Measurements from ENCODE around the gene SLC5A9.

Gene SLC5A9

DNA sequence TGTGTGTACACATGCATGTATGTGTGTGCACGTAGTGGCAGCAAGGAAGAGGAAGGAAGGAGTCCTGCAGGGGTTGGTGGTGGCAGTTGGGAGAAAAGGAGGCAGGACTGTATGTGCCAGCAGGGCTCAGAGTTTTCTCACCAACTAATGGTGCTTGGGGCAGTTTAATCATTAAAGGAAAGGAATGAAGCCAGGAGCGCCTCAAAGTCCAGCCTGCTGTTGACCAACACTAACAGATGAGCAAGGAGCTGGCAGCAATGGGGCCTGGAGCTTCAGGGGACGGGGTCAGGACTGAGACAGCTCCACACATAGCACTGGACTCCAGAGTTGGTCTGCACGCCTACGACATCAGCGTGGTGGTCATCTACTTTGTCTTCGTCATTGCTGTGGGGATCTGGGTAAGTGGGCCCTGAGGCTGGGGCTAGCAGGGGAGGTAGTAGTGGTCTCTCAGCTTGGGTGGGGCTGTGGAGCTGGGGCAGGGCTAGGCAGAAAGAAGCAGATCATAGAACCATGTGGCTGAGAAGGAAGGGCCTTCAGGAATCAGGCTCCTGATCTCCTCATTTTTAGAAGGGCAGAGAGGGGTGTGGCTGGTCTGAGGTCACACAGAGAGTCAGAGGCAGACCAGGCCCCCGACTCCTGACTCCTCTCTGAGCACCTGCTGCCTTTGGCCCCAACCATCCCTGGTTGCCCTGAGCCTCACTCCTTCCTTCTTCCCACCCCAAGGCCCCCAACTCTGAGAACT is at the start of gene SLC5A9:
TSS of gene SLC5A9 (plus strand) at position 216 of the 742 bp plus-strand sequence. CDS start at position 237, 21 bp downstream.
- in situ Hi-C loops (cut with MboI; ENCODE audit: low sequenced_read_pairs): no loop called here

- in situ Hi-C loops (cut with MboI; ENCODE audit: low sequenced_read_pairs): no loop called here
Observed at GRCh38 chr1:48175116-48175515, 47.4 kb upstream of the SLC5A9 start.

- in situ Hi-C loops (cut with MboI; ENCODE audit: low sequenced_read_pairs): no loop called here
Observed at GRCh38 chr1:48177257-48177656, 45.3 kb upstream of the SLC5A9 start.

DNA sequence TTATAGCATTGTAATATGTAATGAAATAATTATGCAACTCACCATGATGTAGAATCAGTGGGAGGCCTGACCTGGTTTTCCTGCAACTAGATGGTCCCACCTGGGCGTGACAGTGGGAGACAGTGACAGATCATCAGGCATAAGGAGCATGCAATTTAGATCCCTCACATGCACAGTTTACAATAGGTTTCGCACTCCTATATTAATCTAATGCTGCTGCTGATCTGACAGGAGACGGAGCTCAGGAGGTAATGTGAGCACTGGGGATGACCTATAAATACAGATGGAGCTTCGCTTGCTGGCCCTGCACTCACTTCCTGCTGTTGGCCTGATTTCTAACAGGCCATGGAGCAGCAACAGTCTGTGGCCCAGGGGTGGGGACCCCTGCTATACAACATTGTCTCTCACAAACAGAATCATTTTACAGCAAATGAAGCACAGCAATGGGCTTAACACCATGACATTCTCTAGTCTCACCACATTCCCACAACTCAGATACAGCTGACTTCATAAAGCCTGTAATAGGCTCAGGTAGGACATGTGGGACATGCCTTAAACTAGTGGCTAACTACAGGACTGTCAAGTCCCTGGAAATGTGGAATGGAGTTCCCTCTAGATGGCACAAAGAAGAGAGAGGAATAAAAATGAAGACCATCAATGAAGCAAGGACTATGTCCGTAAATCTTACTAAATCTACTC is 40.7 kb upstream of the SLC5A9 start:
- in situ Hi-C loops (cut with MboI; ENCODE audit: low sequenced_read_pairs): no loop called here

GRCh38 chr1:48182439-48182838 is 40.1 kb upstream of the SLC5A9 start:
- in situ Hi-C loops (cut with MboI; ENCODE audit: low sequenced_read_pairs): no loop called here

GRCh38 chr1:48186306-48186839 is 36.1 kb upstream of the SLC5A9 start:
- in situ Hi-C loops (cut with MboI; ENCODE audit: low sequenced_read_pairs): no loop called here

DNA sequence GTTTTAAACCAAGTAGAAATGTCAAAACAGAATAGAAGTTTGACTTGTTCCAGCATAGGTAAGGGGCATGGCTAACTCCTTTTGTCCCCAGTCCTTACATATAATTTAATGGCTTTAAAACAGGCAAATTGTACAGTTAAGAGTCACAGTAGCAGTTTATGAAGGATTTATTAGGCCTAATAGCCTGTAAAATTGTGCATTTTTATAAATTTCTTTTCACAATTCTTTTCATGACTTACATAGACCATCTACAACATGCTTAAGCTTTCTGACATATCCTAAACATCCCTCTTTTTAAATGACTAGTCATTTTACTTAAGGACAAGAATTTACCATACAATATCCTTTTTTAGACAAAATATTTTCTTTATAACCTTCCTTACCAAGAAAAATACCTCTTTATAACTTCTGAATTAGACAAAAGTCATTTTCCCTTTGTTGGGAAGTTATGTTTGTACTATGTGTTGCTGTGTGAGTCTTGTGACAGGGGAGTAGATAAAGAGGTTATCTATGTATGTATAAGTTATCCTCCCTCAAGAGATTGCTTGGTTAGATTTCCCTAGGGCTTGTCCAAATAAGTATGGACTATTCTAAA is 34.5 kb upstream of the SLC5A9 start:
- in situ Hi-C loops (cut with MboI; ENCODE audit: low sequenced_read_pairs): no loop called here

DNA sequence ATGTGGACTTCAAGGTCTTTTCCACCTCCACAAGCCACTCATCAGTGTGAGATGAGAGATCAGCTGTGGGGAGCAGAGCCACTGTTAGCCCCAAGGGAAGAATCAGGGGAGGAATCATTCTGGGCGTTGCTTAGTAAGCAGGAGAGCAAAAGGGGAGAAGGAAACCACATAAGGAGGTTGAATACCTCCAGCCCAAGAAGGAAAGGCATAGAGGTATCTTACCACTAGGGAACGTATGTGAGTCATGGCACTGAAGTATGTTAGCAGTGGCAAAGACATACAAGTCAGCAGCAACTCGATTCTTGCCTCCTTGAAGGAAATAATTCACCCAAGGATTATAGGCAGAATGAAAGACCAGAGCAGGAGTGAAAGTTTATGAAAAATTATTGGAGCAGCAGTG is 31.6 kb upstream of the SLC5A9 start:
- in situ Hi-C loops (cut with MboI; ENCODE audit: low sequenced_read_pairs): no loop called here

- in situ Hi-C loops (cut with MboI; ENCODE audit: low sequenced_read_pairs): no loop called here
Observed at GRCh38 chr1:48194801-48195200, 27.7 kb upstream of the SLC5A9 start.

- in situ Hi-C loops (cut with MboI; ENCODE audit: low sequenced_read_pairs): no loop called here
Observed at GRCh38 chr1:48196237-48196636, 26.3 kb upstream of the SLC5A9 start.

GRCh38 chr1:48198970-48199369 is 23.5 kb upstream of the SLC5A9 start:
- in situ Hi-C loops (cut with MboI; ENCODE audit: low sequenced_read_pairs): no loop called here

DNA sequence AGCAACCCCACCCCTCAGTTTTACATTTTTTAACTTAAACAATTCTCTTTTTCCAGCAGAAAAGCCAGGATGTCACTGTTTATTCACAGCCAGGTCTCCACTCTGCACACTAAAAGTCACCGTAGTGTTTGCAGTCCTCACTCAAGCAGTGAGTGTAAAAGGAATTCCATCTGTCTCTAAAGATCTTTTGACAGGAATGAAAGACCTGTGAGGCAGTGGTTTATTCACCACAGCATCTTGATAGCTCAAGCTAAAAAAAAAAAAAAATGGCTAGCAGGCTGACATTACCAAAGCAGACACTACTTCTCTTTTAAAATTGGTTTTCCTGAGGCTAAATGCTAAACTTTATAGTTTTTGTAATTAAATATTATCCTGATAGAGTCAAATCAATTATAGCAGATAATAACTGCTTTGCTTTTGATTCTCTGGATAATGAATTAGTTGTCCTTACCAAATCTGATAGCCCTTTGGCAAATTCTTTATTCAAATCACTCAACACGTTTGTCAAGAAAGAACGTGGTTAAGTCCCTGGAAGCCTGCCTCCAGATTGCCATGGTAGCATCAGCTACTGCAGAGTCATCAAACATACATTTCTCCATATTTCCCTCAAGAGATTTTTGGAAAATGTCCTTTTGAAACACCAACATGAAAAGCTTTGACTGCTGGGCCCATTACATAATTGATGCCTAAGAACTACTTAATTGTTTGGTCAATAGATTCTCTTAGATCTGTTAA is 22.2 kb upstream of the SLC5A9 start:
- in situ Hi-C loops (cut with MboI; ENCODE audit: low sequenced_read_pairs): no loop called here

- in situ Hi-C loops (cut with MboI; ENCODE audit: low sequenced_read_pairs): no loop called here
Observed at GRCh38 chr1:48202030-48202752, 20.3 kb upstream of the SLC5A9 start.

- in situ Hi-C loops (cut with MboI; ENCODE audit: low sequenced_read_pairs): no loop called here
Observed at GRCh38 chr1:48203287-48203900, 19.1 kb upstream of the SLC5A9 start.

DNA sequence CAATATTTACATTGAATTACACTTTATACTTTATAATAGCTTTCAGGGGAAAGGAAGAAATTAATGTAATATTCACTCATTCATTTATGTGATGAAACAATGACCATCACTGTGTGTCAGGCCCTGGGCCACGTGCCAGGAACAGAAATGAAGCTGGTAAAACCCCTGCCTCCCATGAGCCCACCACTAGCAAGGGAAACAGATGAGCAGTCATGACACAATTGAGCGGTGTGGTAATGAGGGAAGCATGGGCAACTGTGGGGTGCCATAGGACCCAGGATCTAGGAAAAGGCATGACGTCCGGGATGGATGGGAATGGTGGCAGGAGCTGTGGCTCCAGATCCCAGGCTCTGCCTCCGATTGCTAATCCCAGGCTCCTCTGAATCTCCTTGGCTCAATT is 17.0 kb upstream of the SLC5A9 start:
- in situ Hi-C loops (cut with MboI; ENCODE audit: low sequenced_read_pairs): no loop called here

DNA sequence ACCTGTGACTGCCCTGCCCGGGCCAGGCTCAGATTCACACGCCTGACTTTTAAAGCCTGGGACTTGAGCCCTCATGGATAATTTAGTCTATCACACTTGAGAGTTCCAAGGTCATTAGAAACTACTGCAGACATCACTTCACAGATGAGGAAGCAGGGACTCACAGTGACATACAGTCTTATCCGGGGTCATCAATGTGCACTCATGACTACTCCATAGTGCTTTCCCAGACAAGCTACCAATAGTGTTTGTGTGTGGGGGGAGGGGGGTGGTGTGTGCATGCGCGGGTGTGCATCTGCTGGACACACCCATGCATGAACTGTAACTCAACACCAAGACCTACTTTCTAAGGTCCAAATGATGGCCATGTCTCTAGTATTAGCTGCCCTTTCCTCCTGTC is 16.1 kb upstream of the SLC5A9 start:
- in situ Hi-C loops (cut with MboI; ENCODE audit: low sequenced_read_pairs): no loop called here

DNA sequence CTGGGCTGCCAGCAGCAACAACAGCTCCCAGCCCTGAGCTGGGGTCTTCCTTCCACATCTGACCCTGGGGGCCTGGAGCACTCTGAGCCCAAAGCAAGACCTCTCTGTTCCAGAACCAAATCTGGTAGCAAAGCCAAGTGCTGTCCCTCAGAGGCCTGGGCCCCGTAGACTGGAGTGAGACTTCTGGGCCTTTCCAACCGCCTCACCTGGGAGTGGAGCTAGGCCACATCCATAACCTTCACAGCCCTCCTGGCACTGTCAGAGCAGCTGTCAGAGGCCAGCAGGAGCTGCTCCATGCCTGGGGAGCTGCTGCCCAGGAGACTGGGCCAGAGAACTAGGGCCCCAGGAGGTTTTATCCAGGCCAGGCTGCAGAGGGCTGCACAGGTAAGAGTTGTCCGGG is 15.4 kb upstream of the SLC5A9 start:
- in situ Hi-C loops (cut with MboI; ENCODE audit: low sequenced_read_pairs): no loop called here

DNA sequence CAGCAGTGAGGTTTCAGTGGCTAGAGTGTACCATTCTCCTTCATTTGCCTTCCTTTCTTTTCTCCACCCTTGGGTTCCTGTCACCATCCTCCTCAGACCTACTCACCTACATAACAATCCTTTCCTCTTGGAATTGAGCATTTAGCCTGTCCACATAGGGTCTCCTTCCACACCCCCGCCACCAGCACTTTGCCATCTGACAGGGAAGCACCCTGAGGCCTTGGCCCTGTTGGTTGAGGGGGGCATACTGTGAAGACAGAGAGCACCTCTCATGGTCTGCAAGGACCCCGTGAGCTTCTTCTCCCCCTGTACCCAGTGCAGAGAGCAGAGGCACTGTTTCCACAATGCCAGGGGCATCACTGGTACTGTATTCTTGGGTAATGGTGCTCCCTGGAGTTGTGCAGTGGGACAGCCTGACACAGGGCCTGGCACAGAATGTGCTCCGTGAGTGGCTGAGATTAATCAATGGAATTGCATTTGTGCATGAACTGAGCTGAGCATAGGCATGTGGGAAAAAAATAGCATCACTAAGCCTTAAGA is 14.9 kb upstream of the SLC5A9 start:
- in situ Hi-C loops (cut with MboI; ENCODE audit: low sequenced_read_pairs): no loop called here

DNA sequence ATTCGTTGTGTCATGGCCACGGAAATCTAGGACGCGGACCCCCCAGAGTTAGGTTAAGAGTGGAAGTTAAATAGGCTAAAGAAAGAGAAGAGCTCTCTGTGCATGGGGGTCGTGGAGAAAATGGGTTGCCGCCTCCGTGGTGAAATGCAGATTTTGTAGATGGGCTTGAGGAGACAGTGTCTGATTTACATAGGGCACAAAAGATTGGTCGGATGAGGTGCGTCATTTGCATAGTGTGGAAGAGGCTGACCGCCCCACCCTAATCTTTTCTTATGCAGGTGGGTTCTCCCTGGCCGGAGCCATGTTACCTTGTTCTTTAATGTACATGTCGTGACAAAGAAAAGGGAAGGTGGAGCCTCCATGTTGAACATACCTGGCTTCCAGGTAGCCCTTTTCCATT is 14.3 kb upstream of the SLC5A9 start:
- in situ Hi-C loops (cut with MboI; ENCODE audit: low sequenced_read_pairs): no loop called here

- in situ Hi-C loops (cut with MboI; ENCODE audit: low sequenced_read_pairs): no loop called here
Observed at GRCh38 chr1:48208652-48209051, 13.9 kb upstream of the SLC5A9 start.

Data from HL-60/S4 treated with retinoic acid at 250 ng/mL for 4 days and 3 days (cell line).